GM21526 (cell line): Measurements from ENCODE around the gene POLR2L.

Experiments used
- ATAC-seq: cut with Tn5 transposase; IDR thresholded peaks from one replicate; pipeline ENCODE4 v1.9.1; 2021; ENCODE audit warnings: moderate library complexity; ENCODE audit not compliant: unreplicated experiment, low FRiP score

Gene POLR2L

GRCh38 chr11:798093-798713 lies 44.1 kb downstream of the POLR2L start, which contains the start of gene SLC25A22:
Gene SLC25A22, minus strand, starts transcription at chr11:798281. Its CDS starts 3,275 bp downstream, at chr11:795006.
- peak; percentile 55 for ATAC-seq

GRCh38 chr11:797296-798092 lies 44.8 kb downstream of the POLR2L start:
- peak; percentile 36 for ATAC-seq

- ATAC-seq: no peak
These were observed 45.6 kb downstream of the POLR2L start for GRCh38 chr11:796565-797295.

- no peak for ATAC-seq
These were observed 46.4 kb downstream of the POLR2L start for GRCh38 chr11:795634-796564.

DNA sequence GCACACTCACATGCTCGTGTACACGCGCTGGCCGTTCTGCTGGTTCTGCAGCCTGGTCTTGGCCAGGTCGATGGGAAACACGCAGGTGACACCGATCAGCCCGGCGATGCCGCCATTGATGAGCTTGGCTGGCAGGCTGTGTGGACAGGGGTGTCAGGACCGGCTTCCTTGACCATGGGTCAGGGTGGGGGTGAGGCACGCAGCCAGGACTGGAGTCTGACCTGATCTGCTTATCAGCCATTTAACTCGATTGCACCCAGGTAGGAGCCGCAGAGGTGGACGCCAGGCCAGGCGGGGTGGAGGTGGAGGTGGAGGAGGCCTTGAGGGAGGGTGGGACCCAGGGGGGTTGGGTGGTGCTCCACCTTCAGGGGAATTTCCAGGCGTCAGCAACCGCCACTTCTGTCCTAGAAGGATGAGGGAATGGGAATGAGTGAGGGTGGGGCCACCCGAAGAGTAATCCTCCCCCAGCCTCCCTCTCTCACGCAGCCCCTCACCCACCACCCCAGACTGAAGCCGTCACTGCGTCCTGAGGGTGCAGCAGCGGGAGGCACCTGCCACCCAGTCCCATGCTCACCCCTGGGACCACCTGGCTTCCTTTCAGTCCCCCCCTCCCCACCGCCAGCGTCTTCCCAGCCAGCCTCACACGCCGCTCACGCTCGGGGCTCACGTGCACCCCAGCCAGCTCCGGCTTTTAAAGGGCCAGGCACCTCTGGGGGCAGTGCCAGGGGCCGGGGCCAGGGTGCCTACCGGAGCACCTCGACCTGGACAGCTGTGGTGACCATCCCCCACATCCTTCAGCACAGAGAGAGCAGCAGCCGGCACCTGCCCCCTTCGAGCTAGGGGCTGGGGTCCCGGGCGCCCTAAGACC lies 47.3 kb downstream of the POLR2L start:
- ATAC-seq: no peak

DNA sequence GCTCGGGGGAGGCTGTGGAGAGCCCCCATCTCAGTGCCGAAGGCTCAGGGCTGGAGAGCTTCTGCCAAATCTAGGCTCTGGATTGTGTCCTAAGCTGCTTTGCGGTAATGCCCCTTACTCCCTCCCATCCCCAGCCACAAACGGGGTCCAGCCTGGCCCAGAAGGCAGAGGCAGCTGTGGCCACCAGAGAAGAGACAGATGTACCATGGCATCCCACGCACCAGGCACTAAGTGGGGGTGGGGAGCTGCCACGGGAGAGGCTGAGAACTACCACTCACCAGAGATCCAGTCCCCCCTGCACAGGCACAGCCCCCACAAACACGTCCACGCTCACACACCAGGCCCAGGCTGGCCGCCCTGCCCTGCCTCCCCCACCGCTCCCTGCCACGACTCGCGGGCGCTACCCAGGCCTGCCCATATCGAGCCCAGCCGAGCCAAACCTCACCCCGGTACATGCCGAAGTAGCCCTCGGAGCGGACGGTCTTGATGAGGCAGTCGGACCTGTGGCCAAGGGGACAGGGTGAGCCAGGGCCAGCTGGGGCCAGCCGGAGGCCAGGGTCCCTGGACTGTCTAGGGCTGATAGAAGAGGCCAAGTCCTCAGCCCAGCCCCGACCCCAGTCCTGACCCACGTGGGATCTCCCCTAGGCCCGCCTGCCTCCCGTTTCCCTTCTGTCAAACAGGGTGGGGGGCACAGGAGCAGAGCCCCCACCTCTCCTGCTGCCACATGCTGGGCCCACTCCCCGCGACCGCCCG lies 48.1 kb downstream of the POLR2L start:
- ATAC-seq: no peak

GRCh38 chr11:793556-793955 lies 48.8 kb downstream of the POLR2L start:
- ATAC-seq: no peak

- ATAC-seq: no peak
These were observed 49.5 kb downstream of the POLR2L start for GRCh38 chr11:792873-793272.

DNA sequence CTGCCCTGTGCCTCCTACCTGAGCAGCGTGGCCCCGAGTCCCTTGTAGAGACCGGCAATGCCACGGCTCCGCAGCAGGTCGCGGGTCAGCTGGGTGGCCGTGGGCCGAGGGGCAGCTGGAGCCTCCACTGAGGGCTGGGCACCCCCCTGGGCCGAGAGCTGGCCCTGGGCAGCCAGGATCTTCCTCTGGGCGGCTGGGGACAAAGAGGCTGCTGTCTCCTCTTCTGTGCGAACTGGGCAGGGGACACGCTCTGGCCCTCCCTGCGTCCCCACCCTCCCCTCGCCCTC lies 49.9 kb downstream of the POLR2L start:
- ATAC-seq: no peak

DNA sequence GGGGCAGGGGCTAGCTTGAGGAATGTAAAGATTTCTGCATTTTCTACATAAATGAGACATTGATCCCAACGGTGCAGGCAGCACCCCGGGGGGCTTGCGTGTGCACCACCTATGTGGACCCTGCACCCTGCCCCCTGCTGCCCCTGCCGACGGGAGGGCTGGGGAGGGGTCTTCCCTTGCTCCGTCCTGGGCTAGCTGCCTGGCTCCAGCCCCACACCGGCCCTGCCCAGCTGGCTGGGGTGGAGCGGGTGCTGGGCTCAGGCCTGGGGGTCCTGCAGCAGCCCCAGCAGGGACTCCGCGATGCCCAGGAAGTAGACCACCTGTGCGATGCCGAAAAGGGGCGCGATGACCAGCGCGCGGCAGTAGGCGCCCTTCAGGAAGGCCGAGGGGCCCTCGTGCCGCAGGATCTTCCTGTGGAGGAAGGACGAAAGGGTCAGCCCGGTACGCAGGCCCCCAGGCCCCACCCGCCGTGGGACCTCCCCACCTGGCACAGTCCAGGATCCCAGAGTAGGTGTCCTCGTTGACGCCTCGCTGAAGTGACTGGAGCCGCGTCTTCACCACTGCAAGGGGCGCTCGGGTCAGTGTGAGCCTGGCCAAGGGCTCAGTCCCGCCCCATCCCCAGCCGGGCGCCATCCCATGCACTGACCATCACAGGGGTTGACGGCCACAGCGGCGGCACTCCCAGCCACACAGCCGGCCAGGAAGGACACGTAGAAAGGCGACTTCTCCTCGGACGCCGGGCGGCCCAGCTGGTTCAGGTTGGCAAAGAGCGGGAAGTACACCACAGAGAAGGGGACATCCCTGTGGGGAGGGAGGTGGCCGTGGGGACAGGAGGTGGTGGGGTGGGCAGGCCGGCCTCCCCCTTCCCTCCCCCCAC lies 50.4 kb downstream of the POLR2L start:
- ATAC-seq: no peak

- ATAC-seq: no peak
These were observed 51.4 kb downstream of the POLR2L start for GRCh38 chr11:790721-791564.

GRCh38 chr11:789943-790342 lies 52.4 kb downstream of the POLR2L start, which contains the start of gene CEND1:
Gene CEND1, minus strand, starts transcription at chr11:790090. Its CDS starts 1,514 bp downstream, at chr11:788576.
- ATAC-seq: no peak
